DMS79 treated with DMSO at 0.1 percent for 48 hours (cell line): Measurements from ENCODE around the gene UROC1.
"Not testable (repeated sequence)": the region's sequence is repeated elsewhere in the genome, so short reads cannot be mapped to it uniquely, and the experiment has no call there.

Source experiments
- DNase-seq: peaks from one replicate; lab custom pipeline; 2025; lab: John Stamatoyannopoulos, UW

The UROC1 gene

DNA sequence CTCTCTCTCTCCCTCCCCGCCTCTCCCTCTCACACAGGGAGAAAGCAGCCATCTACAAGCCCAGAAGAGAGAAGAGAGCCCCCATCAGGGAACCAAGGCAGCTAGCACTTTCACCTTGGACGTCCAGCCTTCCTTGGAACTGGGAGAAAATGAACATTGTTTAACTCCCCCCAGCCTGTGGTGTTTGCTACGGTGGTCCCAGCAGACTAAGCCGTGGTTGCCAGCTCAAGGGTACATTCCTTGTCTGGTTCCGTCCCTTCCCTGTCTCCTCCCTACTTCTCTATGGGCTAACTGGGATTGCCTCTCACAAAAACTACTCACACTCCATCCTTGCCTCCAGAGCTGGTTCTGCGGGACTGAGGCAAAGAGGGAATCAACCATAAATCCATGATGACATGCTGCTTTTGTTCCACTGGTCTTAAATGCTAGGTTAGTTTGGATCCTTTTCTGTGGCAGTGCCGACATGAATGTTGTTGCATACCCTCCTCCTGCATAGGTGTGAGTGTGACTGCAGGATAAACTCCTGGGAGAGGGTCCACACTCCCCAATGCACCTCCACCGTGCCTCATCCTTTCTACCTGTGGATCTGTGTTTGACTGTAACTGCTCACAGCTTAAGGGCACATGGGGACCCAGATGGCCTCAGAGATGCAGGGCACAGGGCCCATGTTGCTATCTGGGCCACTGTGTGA is 29.1 kb upstream of the UROC1 start:
- no peak for DNase-seq

DNA sequence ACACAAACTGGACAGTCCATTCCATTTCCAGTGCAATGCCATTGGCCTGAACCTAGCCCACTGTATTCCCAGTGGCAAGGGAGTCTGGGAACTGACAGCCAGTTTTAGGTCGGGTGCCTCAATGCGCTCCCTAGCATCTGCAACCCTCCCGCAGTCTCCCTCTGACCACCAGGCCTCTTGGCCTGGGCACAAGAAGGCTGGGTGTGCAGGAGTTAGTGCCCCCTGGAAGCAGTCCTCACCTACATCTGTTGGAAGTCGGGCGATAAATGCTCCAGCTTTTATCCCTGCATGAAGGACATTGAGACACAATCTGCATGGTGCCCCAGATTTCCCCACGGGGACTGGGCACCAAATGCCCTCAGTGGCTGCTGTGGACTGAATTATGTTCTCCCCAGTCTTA is 28.4 kb upstream of the UROC1 start:
- DNase-seq, result no peak

DNA sequence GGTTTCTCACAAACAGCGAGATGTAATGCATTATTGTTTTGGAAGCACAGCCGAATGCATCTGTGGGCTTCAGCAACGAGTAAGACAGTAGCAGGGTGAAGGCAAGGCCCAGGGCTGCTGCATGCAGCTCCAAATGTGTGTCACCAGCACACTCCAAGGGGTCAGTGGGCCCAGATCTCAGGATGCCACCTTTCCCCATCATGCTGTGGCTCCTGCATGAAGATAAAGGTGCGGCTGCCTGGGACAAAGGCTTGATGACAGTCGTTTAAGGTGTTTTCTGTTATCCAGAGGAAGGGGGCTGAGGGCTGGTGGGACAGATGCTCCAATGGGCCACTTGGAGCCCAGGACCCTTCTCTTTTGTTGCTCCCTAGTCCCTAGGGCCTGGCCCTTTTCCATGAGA is 28.0 kb upstream of the UROC1 start:
- DNase-seq, result no peak

DNA sequence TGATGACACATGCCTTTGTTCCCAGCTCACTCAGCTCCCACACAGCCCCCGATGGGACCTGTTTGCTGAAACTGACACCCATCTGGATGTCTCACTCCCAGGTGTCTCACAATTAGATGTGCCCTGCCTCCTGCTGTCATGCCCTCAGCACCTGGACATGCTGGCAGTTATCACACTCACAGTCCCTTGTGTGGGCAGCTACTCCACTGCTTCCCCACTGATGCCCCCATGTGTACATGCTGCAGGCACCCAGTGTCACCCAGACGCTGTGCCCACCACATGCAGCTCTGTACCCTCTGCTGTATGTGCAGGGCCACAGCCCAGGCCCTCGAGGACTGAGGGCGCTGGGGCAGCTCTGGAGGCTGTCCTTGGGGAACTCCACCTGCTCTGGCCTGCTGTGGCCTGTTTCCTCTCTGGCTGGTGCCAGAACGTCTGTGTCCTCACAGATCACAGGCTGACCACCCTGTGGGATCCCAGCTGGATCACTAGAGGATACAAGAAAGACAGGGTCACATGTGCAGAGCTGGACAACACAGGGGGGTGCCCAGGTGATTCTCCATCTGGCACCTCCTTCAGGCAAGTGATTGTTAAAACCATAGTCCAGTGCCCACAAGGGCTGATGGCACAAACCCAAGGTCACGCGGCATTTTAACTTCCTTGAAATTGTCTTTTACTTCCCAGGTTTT is 27.2 kb upstream of the UROC1 start:
- DNase-seq, result no peak

DNA sequence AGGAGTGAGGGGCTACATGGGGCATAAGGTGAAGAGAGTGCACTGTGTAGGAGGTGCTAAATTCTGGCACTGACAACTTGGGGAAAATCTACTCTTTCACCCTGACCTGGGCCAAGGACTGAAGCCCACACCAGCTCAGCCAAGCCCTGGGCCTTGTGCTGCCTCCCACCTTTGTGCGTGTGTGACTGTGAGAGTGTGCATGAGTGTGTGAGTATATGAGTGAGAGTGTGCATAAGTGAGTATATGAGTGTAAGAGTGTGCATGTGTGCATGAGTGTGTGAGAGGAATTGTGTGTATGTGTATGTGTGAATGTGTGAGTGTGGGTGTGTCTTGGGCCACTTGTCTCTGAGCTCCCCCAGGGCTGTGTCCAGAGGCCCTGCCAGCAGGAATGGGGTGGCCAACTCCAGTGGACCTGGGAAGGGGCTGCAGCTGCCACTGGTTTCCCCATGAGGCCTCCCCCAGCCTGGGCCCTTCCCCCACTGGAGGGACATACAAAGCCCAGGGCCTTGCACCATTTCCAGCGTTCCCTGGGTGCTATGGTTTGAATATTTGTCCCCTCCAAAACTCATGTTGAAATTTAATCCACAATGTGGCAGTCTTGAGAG is 26.0 kb upstream of the UROC1 start:
- no peak for DNase-seq

DNA sequence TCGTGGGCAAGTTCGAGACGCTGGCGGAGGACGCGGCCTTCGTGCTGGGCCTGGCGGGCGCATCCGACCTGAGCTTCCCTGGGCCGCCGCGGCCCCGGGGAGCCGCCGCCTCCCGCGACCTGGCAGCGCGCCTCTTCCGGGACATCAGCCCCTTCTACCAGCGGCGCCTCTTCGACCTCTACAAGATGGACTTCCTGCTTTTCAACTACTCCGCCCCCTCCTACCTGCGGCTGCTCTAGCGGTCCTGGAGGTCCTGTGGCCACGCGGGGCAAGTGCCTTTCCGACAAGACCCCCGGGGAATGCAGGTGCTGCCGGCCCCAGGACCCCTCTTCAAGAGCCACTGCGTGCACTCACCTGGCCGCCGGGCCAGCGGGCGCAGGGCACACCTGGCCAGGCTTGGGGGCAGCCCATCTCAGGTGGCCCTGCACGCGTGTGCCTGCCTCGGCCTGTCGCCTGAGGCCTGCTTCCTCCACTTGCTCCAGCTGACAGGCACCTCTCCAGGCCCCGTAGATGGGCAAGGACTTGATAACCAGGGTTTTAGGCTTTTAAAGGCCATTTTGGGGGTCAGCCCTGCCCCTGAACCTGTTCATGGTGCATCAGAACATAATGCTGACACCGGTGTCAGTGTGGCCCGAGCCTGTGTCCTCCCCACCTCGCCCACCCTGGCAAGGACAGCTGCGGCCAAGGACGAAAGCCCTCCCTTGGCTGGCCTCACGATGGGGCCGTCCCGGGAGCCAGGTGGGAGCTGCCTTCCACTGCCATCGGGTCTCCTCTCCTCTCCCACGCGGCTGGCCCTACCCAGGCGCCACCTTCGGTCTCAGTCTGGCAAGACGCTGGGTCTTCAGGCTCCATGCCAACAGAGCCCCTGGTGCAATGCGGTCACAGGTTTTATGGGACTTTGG is 25.0 kb upstream of the UROC1 start:
- no peak for DNase-seq

DNA sequence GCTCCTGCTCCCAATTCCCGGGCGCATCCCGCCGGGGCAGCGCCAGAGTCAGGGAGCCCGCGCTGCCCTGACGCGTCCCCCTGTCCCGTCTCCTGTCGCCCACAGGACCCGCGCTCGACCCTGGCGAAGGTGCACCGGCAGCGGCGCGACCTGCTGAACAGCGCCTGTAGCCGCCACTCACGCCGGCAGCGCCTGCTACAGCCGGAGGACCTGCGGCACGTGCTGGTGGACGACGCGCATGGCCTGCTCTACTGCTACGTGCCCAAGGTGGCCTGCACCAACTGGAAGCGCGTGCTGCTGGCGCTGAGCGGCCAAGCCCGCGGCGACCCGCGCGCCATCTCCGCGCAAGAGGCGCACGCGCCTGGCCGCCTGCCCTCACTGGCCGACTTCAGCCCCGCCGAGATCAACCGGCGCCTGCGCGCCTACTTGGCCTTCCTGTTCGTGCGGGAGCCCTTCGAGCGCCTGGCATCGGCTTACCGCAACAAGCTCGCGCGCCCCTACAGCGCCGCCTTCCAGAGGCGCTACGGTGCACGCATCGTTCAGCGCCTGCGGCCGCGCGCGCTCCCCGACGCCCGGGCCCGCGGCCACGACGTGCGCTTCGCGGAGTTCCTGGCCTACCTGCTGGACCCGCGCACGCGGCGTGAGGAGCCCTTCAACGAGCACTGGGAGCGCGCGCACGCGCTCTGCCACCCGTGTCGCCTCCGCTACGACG is 24.2 kb upstream of the UROC1 start:
- DNase-seq, result no peak

DNA sequence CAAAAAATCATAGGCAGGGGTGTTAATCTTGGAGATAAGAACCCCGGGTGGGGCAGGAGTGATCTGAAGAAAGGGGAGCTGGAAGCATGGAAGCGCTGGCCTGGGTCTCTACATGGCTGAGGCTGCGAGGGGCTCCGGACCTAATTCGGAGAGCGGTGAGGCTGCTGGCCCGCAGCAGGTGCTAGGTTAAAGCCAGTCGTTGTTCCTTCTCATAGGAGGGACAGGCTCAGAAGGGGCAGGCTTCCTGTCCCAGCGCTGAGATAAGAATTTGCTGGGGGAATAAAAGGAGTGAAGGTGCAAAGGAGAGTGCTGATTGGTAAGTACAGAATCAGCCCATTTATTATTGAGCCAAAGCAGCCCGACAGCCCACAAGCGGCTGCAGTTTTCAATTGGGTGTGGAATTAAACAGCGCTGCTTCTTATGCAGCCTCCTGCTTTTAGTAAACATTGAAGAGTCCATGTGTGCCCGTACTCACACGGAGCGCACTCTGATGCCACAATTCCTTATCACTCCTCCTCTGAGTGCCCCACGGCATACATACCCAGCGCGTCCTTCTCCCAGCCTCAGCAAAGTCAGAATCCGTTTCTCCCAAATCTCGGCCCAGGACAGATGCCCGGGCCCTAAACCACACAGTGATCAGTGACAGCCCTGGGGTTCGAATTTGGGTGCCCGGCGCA is 23.5 kb upstream of the UROC1 start:
- DNase-seq, result no peak

DNA sequence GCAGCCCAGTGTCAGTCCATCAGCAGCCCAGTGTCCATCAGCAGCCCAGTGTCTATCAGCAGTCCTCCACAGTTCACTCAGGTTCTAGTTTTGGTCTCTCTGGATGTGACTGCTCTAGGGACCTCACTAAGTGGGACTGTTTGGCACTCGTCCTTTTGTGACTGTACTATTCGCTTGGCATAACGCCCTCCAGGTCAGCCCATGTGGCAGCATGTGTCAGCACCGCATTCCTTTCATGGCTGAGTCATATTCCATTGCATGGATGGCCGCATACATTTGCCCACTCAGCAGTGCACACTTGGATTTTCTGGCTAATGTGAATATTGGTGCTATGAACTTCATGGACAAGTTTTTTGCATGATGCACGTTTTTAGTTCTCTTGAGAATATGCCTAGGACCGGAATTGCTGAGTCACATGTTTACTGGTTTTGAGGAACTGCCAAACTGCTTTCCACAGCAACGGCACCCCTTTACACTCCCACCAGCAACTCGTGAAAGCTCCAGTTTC is 22.8 kb upstream of the UROC1 start:
- no peak for DNase-seq

DNA sequence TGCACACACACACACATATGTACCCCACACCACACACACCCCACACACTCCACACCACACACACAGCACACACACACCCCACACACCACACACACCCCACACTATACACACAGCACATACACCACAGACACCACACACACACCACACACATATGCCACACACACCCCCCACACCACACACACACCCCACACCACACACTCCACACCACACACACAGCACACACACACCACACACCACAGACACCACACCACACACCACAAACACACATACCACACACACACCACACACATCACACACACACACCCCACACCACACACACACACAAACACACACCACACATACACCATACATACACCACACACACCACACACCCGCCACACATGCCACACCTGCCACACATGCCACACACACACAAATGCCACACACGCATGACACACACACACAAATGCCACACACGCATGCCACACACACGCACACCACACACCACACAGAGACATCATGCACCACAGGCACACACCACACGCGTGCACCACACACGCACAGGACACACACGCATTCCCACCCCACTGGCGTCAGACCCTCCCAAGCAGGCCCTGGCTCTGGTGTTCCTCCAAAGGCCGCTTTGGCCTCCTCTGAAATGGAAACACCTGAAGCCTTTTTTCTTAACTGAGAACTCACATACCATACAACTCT is 22.1 kb upstream of the UROC1 start:
- DNase-seq, result no peak

DNA sequence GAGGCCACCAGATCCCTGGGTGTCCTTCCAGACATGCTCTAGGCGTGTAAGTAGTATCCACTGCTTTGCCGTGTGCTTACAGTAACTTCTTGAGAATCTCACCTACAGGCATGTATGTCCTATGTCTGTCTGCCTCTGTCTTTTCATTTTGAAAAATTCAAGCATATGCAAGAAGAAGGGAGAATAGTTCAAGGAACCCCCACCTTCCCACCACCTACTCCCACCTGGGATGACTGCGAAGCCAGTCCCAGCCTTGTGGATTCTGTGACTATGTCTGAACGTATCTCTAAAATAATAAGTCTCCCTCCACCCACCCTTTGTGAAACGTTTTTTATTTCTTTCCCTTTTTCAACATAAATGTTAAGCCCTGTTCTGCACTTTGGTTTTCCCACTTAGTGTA is 21.4 kb upstream of the UROC1 start:
- DNase-seq, result no peak

DNA sequence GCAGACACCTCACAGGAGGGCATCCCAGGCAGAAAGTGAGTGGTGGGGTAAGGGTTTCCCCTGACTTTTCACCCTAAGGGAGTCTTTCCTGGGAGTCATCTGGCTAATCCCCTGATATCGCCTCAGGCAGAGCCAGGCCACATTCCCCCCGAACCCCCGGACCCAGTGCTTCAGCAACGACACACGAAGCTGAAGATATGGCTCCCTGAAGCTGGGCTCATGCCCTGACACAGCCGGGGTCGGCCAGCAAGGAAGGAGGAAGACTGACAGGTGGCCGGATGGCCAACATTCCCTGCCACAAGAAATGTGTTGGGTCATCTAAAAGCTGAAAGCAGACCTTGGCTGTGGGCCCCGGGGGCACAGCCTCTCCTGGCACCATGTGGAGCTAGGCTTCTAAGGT is 20.7 kb upstream of the UROC1 start:
- DNase-seq, result no peak

DNA sequence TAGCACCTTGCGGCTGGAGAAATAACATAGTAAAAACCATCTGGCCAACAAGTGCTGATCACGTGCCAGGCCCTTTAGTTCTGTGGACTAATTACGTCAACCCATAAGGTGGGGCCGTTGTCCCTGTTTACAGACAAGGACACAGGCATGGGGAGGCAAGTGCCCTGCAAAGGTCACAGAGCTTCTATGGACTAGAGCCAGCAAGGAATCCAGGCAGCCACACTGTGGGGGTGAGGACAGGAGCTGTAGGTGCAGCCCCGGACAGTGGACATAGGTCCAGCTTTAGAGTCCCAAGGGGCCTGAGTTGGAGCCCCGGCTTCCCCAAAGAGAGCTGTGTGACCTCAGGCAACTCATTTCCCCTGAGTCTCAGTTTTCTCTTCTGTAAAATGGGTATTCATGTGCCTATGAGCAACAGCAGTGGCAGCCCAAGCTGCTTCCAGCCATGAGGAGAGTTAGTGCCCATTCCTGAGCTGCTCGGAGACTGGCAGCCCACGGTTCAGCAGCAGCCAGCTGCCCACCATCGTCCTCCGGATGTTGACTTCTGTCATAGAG is 20.2 kb upstream of the UROC1 start:
- DNase-seq, result no peak

DNA sequence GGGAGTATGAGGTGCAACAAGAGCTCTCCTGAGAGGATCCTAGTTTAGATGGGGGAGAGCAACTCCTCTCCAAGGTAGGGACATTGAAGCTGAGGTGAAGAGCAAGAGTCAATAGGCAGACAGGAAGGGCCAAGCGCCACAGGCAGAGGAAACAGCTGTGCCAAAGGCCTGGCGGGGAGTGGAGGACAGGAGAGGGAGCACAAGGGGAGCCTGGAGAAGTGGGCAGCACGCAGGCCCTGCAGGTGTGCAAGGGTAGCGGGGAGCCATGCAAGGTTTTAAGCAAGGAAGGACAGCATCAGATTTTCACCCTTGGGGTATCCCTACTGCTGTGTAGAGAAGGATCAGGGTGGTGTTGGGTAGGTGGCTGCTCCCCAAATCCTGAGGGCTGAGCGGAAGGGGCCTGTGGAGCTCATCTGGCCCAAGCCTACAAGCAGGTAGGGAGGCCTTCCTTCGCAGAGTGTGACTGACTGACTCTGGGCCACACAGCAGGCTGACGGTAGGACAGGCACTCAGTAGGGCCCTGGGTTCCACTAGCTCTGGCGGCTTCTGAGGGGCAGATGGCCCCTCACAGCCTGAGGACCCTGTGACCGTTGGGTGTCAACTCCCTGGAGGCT is 19.6 kb upstream of the UROC1 start:
- DNase-seq, result no peak

DNA sequence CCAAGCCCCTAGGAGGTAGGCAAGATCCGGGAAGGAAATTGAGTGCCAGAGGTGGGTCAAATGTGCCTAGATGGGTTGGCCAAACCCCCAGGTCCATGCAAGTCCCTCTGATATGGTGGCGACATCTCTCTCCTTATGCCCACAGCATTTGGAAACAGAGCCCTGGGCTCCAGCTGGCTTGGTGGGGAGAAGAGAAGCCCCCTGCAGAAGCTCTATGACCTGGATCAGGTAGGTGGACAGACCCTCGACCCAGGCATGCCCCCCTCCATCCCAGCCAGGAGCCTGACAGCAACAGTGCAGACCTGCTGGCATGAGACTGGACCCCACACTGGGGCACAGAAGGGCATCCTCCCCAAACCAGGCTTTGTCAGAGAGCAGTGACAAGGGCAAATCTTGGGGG is 18.6 kb upstream of the UROC1 start:
- DNase-seq, result no peak

DNA sequence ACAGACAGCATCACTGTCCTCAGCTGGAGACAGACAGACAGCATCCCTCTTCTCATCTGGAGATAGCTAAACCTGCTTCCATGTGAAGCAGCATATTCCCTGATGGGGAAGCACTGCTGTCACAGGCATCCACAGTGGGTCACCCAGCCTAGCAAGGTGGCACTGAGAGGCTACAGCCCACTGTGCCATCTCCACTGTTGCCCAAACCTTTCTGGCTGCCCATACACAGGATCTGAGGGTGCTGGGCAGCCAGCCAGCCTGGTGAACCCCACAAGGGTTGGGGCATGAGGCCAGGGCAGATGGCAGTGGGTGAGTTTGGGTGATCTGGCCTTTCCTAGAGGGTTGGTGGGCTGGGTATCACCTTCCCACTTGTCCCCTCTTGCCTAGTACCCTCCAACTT is 18.1 kb upstream of the UROC1 start:
- no peak for DNase-seq

DNA sequence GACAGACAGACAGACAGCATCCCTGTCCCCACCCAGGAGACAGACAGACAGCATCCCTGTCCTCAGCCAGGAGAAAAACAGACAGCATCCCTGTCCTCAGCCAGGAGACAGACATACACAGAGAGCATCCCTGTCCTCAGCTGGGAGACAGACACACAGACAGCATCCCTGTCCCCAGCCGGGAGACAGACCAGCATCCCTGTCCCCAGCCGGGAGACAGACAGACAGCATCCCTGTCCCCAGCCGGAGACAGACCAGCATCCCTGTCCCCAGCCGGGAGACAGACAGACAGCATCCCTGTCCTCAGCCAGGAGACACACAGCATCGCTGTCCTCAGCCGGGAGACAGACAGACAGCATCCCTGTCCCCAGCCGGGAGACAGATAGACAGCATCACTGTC is 17.1 kb upstream of the UROC1 start:
- not testable (repeated sequence) for DNase-seq

DNA sequence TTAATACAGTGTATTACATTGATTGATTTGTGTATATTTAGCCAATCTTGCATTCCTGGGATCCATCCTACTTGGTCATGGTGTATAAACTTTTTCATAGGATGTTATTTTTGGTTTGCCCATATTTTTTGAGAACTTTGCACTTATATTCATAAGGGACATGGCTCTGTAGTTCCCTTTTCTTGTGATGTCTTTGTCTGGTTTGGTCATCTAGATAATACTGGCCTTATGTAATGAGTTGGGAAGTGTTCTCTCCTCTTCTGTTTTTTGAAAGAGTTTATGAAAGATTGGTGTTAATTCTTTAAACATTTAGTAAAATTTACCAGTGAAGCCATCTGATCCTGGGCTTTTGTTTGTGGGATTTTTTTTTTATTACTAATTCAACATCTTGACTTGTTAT is 15.9 kb upstream of the UROC1 start:
- DNase-seq, result no peak

DNA sequence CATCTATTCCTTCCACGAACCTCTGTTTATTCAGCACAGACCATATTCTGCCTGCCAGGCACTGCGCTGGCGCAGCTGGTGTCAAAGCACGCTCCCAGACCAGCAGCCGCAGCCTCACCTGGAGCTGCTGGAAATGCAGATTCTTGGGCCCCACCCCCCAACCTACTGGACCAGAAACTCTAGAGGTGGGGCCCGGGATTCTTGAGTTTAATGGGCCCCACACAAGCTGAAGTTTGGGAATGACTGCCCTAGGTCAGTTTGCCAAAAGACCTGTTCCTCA is 13.4 kb upstream of the UROC1 start:
- no peak for DNase-seq
